HFFc6 (cell line): Measurements from ENCODE around the gene SUN3. TPM values are rescaled to one million over a fixed set of nuclear protein-coding genes. Genes with fewer than 3 reads are reported as not detected.
A peak's percentile ranks its signal among the peaks of the same experiment; 100 is the strongest.

Experiments used
- DNase-seq: peaks from one replicate; pipeline ENCODE4 v3.0.0-alpha.2; 2018
- H3K27ac Mint-ChIP-seq: 2 replicates; pipeline ENCODE4 v1.8.0; 2020; ENCODE audit warnings: mild to moderate bottlenecking, mixed read lengths
- H3K27me3 Mint-ChIP-seq: 2 replicates; pipeline ENCODE4 v1.8.0; 2021; ENCODE audit warnings: mild to moderate bottlenecking, moderate library complexity, mixed read lengths; ENCODE audit not compliant: insufficient read depth
- H3K36me3 Mint-ChIP-seq: 2 replicates; pipeline ENCODE4 v1.8.0; 2021; ENCODE audit warnings: low read depth, mixed read lengths
- H3K4me1 Mint-ChIP-seq: 2 replicates; pipeline ENCODE4 v1.8.0; 2020; ENCODE audit warnings: low read depth, mixed read lengths
- H3K4me3 Mint-ChIP-seq: 2 replicates; pipeline ENCODE4 v1.8.0; 2020; ENCODE audit warnings: mild to moderate bottlenecking, moderate library complexity, mixed read lengths
- H3K9me3 Mint-ChIP-seq: 2 replicates; pipeline ENCODE4 v1.8.0; 2020; ENCODE audit warnings: mild to moderate bottlenecking, mixed read lengths
- total RNA-seq, 6 experiments: library from RNA; stranded (reverse); fragmentation: NEBNext Ultra II Directional; extraction: Animal tissue kit (Norgen Biotek cat#: 25700); gene quantifications; 2 replicates in 1 of 6; 3 replicates in 5 of 6; pipeline ENCODE4 v1.2.3, GENCODE V29; 2021
- TF ChIP-seq, protein P1 (sequence below): fragments of 200-600 bp; sonication (generic); IDR thresholded peaks from 2 replicates; pipeline ENCODE4 v1.5.0; 2021; ENCODE audit warnings: antibody characterized with exemption, mild to moderate bottlenecking

SUN3 gene
- total RNA-seq, 6 experiments from 2014 or later: 1.1 to 2.1 (median 1.7) TPM; not detected in 2

DNA sequence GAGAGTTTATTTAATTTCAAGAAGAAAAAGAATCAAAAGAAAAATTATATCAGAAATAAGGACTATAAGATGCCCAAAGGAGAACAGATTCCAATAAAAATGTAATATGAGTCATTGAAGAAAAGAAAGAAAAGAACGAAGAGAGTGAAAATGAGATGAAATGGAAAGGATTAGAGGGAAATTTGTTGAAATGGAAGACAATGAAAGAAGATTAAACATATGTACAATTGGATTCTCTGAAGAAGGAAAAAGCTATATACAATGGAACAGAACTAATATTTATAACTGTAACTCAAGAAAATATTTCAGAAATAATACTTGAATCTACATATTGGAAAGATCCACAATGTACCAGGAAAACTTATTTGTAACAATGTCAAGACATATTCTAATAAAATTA, 35.1 kb upstream of the SUN3 start:
- Mint-ChIP-seq H3K27ac (no peak overlapping the region), H3K9me3 (peaks cover 18% of the 10 kb centered on the region), H3K4me1 (peaks cover 10% of the 10 kb centered on the region), H3K4me3 (no peak overlapping the region), H3K27me3 (no peaks in the 10 kb centered on the region; the same call in 1 of the 2 replicates), H3K36me3 (peaks cover 17% of the 10 kb centered on the region)
- DNase-seq: no peak
- TF ChIP-seq, protein P1, sequence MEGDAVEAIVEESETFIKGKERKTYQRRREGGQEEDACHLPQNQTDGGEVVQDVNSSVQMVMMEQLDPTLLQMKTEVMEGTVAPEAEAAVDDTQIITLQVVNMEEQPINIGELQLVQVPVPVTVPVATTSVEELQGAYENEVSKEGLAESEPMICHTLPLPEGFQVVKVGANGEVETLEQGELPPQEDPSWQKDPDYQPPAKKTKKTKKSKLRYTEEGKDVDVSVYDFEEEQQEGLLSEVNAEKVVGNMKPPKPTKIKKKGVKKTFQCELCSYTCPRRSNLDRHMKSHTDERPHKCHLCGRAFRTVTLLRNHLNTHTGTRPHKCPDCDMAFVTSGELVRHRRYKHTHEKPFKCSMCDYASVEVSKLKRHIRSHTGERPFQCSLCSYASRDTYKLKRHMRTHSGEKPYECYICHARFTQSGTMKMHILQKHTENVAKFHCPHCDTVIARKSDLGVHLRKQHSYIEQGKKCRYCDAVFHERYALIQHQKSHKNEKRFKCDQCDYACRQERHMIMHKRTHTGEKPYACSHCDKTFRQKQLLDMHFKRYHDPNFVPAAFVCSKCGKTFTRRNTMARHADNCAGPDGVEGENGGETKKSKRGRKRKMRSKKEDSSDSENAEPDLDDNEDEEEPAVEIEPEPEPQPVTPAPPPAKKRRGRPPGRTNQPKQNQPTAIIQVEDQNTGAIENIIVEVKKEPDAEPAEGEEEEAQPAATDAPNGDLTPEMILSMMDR: no peak

DNA sequence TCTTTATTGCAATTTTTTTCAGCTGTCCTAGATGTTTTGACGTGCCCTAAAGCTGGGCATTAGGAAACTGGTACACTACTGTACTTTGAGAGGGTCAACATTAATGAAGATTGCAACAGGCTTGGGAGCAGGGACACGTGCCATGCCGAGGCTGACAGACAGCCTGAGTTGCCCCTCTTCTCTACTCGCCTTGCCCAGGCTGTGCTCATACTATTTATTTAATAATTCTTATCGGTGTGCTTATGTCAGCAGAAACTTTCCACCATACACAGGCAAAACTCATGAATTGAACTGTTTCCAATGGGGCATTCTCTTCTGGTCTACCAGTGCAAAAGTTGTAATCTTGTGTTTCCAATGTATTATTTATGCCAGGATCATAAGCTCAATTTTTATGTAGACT, 30.8 kb upstream of the SUN3 start:
- Mint-ChIP-seq H3K27me3 (no peaks in the 10 kb centered on the region; the same call in 1 of the 2 replicates), H3K4me3 (no peak overlapping the region), H3K9me3 (peaks cover 34% of the 10 kb centered on the region), H3K4me1 (no peaks in the 10 kb centered on the region), H3K36me3 (peaks cover 32% of the 10 kb centered on the region), H3K27ac (no peak overlapping the region)
- TF ChIP-seq, protein P1: no peak
- DNase-seq: no peak

GRCh38 chr7:48058990-48059389, 30.1 kb upstream of the SUN3 start:
- DNase-seq: no peak
- Mint-ChIP-seq H3K9me3 (peaks cover 27% of the 10 kb centered on the region), H3K27ac (no peak overlapping the region), H3K4me1 (no peaks in the 10 kb centered on the region), H3K4me3 (no peak overlapping the region), H3K27me3 (no peaks in the 10 kb centered on the region; the same call in 1 of the 2 replicates), H3K36me3 (peaks cover 26% of the 10 kb centered on the region)
- TF ChIP-seq, protein P1: no peak

DNA sequence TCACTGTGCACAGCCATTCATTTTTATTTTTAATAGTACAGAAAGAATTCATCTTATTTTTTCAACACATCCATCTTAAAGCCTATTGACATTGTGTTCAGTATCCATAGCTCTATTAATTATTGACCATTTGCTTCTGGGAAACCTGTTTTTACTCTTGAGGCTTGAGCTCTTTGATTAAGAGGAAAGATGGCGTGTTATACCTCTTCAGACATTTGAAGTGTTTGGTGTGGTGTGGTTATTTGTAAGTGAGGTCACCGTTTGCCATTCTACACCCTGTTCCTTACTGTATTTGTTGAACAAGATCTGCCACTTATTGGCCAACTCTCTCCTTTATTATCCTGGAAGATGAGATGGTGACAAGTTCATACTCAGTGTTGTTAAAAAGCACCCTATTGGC, 24.8 kb upstream of the SUN3 start:
- Mint-ChIP-seq H3K27me3 (peaks cover 3% of the 10 kb centered on the region; the same call in 1 of the 2 replicates), H3K4me1 (peaks cover 17% of the 10 kb centered on the region), H3K27ac (no peak overlapping the region; the same call in 1 of the 2 replicates), H3K4me3 (no peak overlapping the region), H3K9me3 (peaks cover 17% of the 10 kb centered on the region), H3K36me3 (peaks cover 16% of the 10 kb centered on the region)
- TF ChIP-seq, protein P1: no peak
- no peak for DNase-seq

GRCh38 chr7:48052748-48053147, 23.8 kb upstream of the SUN3 start:
- peaks cover 27% of the 10 kb centered on the region for H3K4me1 Mint-ChIP-seq
- peaks cover 7% of the 10 kb centered on the region for H3K36me3 Mint-ChIP-seq
- H3K27ac Mint-ChIP-seq: no peak overlapping the region
- peaks cover 3% of the 10 kb centered on the region; the same call in 1 of the 2 replicates for H3K27me3 Mint-ChIP-seq
- peaks cover 10% of the 10 kb centered on the region; the same call in 1 of the 2 replicates for H3K9me3 Mint-ChIP-seq
- TF ChIP-seq, protein P1: no peak
- no peak overlapping the region for H3K4me3 Mint-ChIP-seq
- peak; percentile 50 for DNase-seq

DNA sequence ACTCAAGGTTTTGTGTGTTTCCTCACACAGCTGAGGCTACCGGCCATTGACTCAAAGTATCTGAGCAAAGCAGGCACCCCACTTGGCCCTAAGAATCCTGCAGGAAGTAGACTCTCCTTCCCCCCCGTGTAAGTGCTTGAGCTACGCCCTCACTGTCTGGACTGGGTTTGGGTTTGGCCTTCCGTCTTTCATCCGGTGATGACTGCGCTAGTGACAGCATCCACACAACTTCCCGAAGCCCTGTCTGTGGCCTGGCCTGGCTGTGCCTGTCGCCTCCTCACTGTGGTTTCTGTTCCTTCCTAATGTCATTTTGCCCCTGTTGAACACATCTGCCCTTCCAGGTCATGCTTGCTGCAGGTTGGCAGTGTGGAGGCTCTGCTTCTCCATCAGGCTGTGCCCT, 20.9 kb upstream of the SUN3 start:
- DNase-seq: no peak
- H3K36me3 Mint-ChIP-seq: no peaks in the 10 kb centered on the region
- H3K27me3 Mint-ChIP-seq: peaks cover 6% of the 10 kb centered on the region
- no peak overlapping the region for H3K4me3 Mint-ChIP-seq
- TF ChIP-seq, protein P1: no peak
- H3K4me1 Mint-ChIP-seq: peaks cover 28% of the 10 kb centered on the region
- no peak overlapping the region for H3K27ac Mint-ChIP-seq
- no peaks in the 10 kb centered on the region for H3K9me3 Mint-ChIP-seq
